ENCODE results near the gene ZNF410.

The ZNF410 gene

DNA sequence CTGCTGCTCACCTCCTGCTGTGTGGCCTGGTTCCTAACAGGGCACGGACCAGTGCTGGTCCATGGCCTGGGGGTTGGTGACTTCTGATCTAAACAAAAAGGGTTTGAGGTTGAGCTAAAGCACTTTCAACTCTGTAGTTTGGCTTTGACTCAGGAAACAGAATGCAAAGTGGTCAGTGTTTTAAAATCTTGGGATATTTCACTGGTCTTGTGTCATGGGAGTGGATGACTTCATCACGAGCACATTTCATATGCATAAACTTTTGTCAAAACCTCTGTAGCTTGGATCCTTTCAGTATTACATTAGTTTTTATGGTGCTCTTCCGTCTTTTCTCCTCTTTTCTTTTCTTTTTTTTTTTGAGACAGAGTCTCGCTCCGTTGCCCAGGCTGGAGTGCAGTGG, 37.7 kb downstream of the ZNF410 start:
- DNase-seq (ENCODE audit: low read depth): no peak
- no peaks in the 10 kb centered on the region for H3K9me3 ChIP-seq (ENCODE audit: control insufficient read depth, low read length)

DNA sequence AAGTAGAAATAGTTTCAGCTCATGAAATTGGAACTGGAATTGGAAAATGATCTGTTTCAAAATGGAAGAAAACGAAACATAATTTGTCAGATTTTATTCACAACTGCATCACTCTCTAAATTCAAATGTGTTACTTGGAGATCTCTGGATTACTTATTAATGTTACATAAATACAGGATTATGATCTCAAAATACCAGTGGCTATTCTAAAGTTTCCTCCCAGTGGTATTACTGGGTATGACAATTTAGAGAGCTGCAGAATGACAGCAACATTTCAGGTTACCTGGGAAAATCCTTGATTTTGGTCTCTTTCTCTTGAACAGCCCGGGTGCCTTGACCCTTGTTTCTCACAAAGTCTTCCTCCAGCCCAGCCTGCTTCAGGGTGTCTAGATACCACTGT, 49.0 kb downstream of the ZNF410 start:
- DNase-seq (ENCODE audit: low read depth): peak; percentile 27
- Histone ChIP-seq H3K36me3 (ENCODE audit: control insufficient read depth, insufficient read depth, low read length, severe bottlenecking) (peaks cover 61% of the 10 kb centered on the region), H3K9ac (ENCODE audit: low read length) (no peak overlapping the region), H3K9me3 (ENCODE audit: control insufficient read depth, low read length) (no peaks in the 10 kb centered on the region), H3K27me3 (replicated peaks; ENCODE audit: control insufficient read depth, insufficient read depth, low read length) (no peaks in the 10 kb centered on the region), H3K4me3 (ENCODE audit: low read length) (no peak overlapping the region), H3K4me1 (ENCODE audit: control insufficient read depth, insufficient read depth, low read length) (no peaks in the 10 kb centered on the region)

More for the DNA sequence above, 37.7 kb downstream of the ZNF410 start:
- Histone ChIP-seq H3K9ac (ENCODE audit: low read length) (no peak overlapping the region), H3K4me3 (ENCODE audit: low read length) (no peak overlapping the region), H3K27me3 (replicated peaks; ENCODE audit: control insufficient read depth, insufficient read depth, low read length) (no peaks in the 10 kb centered on the region), H3K36me3 (ENCODE audit: control insufficient read depth, insufficient read depth, low read length, severe bottlenecking) (peaks cover 95% of the 10 kb centered on the region), H3K4me1 (ENCODE audit: control insufficient read depth, insufficient read depth, low read length) (no peaks in the 10 kb centered on the region)

DNA sequence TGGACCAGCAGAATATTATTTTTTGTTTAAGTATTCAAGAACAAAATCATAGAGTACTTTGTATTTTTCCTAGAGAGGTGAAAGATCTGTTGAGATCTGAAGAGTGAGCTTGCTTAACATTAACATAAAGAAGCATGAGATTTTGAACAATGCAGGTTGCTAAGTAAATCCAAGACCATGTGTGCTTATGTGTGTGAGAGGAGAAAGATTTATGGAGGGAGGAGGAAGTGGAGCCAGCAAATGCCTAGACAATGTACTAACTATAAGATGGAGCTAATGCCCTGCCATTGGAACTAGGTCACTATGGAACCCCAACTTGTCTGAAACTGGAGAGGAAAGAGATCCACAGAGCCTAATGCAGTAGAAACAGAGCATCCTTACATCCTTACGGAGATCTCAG, 49.9 kb downstream of the ZNF410 start:
- H3K9ac ChIP-seq (ENCODE audit: low read length): no peak overlapping the region
- peaks cover 52% of the 10 kb centered on the region for H3K36me3 ChIP-seq (ENCODE audit: control insufficient read depth, insufficient read depth, low read length, severe bottlenecking)
- no peak for DNase-seq (ENCODE audit: low read depth)
- H3K4me1 ChIP-seq (ENCODE audit: control insufficient read depth, insufficient read depth, low read length): no peaks in the 10 kb centered on the region
- H3K27me3 ChIP-seq (replicated peaks; ENCODE audit: control insufficient read depth, insufficient read depth, low read length): no peaks in the 10 kb centered on the region
- H3K4me3 ChIP-seq (ENCODE audit: low read length): no peak overlapping the region
- no peaks in the 10 kb centered on the region for H3K9me3 ChIP-seq (ENCODE audit: control insufficient read depth, low read length)

DNA sequence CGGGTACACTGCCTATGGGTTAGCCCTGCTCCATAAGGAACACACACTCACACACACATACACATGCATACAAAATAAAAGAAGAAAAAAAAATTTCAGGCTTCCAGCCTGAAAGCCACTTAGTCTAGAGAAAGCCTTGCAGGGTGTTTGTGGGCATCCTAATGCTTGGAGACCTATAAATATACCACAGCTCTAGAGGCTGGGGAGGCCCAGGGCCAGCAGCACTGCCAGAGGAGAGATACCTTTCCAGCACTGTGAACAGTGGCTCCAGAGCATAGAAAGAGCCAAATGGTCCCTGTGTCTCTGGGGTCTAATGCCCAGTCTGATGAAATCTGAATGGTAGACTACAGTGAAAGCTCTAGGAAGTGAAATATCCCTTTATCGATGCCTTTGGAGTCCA, 50.4 kb downstream of the ZNF410 start:
- Histone ChIP-seq H3K36me3 (ENCODE audit: control insufficient read depth, insufficient read depth, low read length, severe bottlenecking) (peaks cover 48% of the 10 kb centered on the region), H3K27me3 (replicated peaks; ENCODE audit: control insufficient read depth, insufficient read depth, low read length) (no peaks in the 10 kb centered on the region), H3K4me3 (ENCODE audit: low read length) (no peak overlapping the region), H3K9ac (ENCODE audit: low read length) (no peak overlapping the region), H3K4me1 (ENCODE audit: control insufficient read depth, insufficient read depth, low read length) (no peaks in the 10 kb centered on the region), H3K9me3 (ENCODE audit: control insufficient read depth, low read length) (no peaks in the 10 kb centered on the region)
- DNase-seq (ENCODE audit: low read depth): no peak

DNA sequence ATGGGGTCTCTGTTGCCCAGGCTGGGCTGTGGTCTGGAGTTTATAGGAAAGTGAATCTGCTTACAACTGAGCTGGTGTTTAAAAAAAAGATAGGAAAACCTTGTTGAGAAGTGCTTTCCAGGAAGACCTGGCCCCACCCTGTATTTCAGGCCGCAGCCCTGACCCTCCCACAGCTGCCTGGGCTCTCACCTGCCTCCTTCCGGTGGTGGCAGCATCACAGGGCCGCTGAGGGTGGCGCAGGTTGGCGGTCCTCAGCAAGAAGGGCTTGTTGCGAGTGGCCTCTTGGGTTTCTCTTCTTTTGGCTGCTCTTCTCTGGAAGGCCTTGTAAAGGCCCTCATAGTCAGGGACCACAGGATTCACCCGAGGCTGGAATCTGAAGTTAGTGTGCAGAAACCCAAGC, 55.5 kb downstream of the ZNF410 start:
- no peak for DNase-seq (ENCODE audit: low read depth)
- no peak overlapping the region for H3K4me3 ChIP-seq (ENCODE audit: low read length)
- H3K9ac ChIP-seq (ENCODE audit: low read length): no peak overlapping the region
- peaks cover 10% of the 10 kb centered on the region for H3K4me1 ChIP-seq (ENCODE audit: control insufficient read depth, insufficient read depth, low read length)
- H3K9me3 ChIP-seq (ENCODE audit: control insufficient read depth, low read length): no peaks in the 10 kb centered on the region
- no peaks in the 10 kb centered on the region for H3K27me3 ChIP-seq (replicated peaks; ENCODE audit: control insufficient read depth, insufficient read depth, low read length)
- H3K36me3 ChIP-seq (ENCODE audit: control insufficient read depth, insufficient read depth, low read length, severe bottlenecking): peaks cover 28% of the 10 kb centered on the region

DNA sequence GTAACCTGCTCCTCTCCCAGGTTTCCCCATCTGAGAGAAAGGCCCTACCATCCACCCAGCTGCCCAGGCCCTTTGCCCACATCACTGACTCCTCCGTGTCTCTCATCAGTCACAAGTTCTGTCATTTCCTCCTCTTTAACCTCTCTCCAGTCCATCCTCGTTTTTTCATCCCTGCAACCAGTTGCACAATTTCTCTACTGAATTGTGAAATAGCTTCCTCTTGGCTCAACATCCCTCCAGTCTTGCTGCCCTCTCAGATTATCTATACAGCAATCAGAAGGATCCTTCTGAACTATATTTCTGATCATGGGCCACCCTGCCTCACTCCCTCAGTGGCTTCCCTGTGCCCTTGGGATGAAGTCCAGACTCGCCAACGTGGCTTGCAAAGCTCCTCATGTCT, 56.4 kb downstream of the ZNF410 start:
- peak; percentile 90 for DNase-seq (ENCODE audit: low read depth)
- no peak overlapping the region for H3K4me3 ChIP-seq (ENCODE audit: low read length)
- no peak overlapping the region for H3K9ac ChIP-seq (ENCODE audit: low read length)
- H3K9me3 ChIP-seq (ENCODE audit: control insufficient read depth, low read length): no peaks in the 10 kb centered on the region
- no peaks in the 10 kb centered on the region for H3K27me3 ChIP-seq (replicated peaks; ENCODE audit: control insufficient read depth, insufficient read depth, low read length)
- peaks cover 10% of the 10 kb centered on the region for H3K4me1 ChIP-seq (ENCODE audit: control insufficient read depth, insufficient read depth, low read length)
- peaks cover 21% of the 10 kb centered on the region for H3K36me3 ChIP-seq (ENCODE audit: control insufficient read depth, insufficient read depth, low read length, severe bottlenecking)

DNA sequence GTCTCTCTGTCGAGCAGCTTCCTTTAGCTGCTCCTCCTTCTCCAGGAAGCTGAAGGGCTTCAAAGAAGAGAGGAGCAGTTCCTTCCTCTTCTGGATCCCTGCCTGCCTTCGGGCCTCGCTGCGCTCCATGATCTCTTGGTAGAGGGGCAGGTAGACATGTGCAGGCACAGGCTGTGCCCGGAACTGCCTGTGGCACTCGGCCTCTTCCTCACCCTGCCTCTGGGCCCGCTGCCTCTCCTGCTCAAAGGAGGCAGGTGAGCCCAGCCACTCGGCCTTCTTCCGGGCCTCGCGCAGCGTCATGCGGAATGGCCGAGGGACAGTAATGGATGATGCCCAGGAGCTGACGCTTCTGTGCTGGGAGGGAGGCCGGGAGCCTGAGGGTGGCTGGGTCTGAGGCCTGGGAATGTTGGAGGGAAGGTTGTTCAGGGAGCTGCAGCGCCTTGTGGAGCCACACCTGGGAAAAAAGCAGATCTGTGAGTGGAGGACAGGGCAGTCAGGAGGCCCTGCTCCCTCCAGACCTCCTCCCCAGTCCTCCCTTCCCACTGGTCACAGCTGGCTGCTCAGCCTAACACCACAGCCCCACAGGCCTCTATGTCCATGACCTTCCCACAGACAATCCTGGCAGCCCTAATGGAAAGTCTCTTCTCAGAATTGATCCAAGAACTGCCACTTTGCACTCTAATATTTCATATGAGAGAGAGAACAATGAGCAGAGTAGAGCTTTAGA, 57.9 kb downstream of the ZNF410 start:
- H3K27me3 ChIP-seq (replicated peaks; ENCODE audit: control insufficient read depth, insufficient read depth, low read length): no peaks in the 10 kb centered on the region
- no peak overlapping the region for H3K4me3 ChIP-seq (ENCODE audit: low read length)
- DNase-seq (ENCODE audit: low read depth): no peak
- H3K4me1 ChIP-seq (ENCODE audit: control insufficient read depth, insufficient read depth, low read length): peaks cover 10% of the 10 kb centered on the region
- no peak overlapping the region for H3K9ac ChIP-seq (ENCODE audit: low read length)
- peaks cover 17% of the 10 kb centered on the region for H3K36me3 ChIP-seq (ENCODE audit: control insufficient read depth, insufficient read depth, low read length, severe bottlenecking)
- no peaks in the 10 kb centered on the region for H3K9me3 ChIP-seq (ENCODE audit: control insufficient read depth, low read length)

DNA sequence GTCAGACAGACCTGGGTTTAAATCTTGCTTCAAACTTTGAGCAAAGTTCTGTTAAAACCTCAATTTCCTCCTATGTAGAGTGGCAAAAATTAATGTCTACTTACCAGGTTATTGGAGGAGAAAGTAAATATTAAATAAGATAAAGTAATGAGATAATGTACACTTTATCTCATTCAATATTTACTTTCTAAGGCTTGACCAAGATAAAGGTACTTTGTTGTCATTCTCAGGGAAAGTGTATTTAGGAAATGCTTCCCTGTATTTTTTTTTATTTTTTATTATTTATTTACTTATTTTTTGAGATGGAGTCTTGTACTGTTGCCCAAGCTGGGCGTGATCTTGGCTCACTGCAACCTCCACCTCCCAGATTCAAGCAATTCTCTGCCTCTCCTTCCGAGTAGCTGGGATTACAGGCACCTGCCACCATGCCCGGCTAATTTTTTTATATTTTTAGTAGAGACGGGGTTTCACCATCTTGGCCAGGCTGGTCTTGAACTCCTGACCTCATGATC, 58.6 kb downstream of the ZNF410 start:
- H3K9me3 ChIP-seq (ENCODE audit: control insufficient read depth, low read length): no peaks in the 10 kb centered on the region
- H3K4me3 ChIP-seq (ENCODE audit: low read length): no peak overlapping the region
- no peaks in the 10 kb centered on the region for H3K27me3 ChIP-seq (replicated peaks; ENCODE audit: control insufficient read depth, insufficient read depth, low read length)
- H3K4me1 ChIP-seq (ENCODE audit: control insufficient read depth, insufficient read depth, low read length): peaks cover 10% of the 10 kb centered on the region
- no peak for DNase-seq (ENCODE audit: low read depth)
- H3K36me3 ChIP-seq (ENCODE audit: control insufficient read depth, insufficient read depth, low read length, severe bottlenecking): peaks cover 12% of the 10 kb centered on the region
- no peak overlapping the region for H3K9ac ChIP-seq (ENCODE audit: low read length)

DNA sequence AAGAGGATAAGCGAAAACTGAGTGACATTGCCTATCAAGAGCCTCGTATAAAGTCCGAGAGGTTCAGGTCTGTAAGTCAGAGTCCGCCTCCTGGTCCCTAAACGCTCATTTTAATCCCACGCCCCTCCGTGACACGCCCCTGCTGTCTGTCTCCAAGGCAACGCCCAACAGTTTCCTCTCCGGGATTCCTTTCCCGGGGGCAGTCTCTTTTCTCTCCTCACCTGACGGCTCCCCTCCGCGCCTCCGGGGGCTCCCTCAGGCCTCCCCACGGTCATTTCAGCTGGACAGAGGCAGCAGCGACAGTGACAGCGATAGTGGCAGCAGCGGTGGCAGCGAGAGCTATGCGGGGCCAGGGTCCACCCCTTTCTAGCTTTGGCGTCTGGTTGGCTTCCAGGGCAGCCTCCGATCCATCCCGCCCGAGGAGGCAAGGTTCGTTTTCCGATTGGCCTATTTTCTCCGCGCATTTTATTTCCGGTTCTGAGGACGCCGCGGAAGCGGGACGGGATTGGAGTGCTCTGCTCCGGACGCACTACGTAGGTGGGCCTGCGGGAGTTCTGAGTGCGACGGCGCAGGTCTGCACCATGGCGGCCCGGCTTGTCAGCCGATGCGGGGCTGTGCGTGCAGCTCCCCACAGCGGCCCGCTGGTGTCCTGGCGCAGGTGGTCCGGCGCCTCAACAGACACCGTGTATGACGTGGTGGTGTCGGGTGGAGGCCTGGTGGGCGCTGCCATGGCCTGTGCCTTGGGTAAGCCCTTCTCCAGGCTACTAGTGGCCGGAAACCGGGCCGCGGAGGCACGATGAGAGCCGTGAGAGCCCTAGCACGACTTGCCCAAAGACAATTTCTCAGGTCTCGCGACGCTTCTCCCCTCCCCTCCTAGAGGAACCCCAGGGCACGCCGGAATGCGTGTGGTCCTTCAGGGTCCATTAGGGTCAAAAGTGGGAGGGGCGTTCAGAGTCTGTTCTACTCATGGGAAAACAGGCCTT, 63.4 kb downstream of the ZNF410 start, which contains the start of the genes COQ6 and FAM161B:
COQ6 (plus strand) TSS at position 551 of the 983 bp plus-strand sequence; CDS start at position 582, 31 bp downstream.
FAM161B (minus strand) TSS at position 343 of the 983 bp plus-strand sequence; CDS start at position 275, 68 bp downstream.
- Histone ChIP-seq H3K27me3 (replicated peaks; ENCODE audit: control insufficient read depth, insufficient read depth, low read length) (no peaks in the 10 kb centered on the region), H3K9me3 (ENCODE audit: control insufficient read depth, low read length) (no peaks in the 10 kb centered on the region), H3K4me3 (ENCODE audit: low read length) (peak within 1 kb of the TSS; percentile 95), H3K9ac (ENCODE audit: low read length) (peak within 1 kb of the TSS; percentile 93), H3K4me1 (ENCODE audit: control insufficient read depth, insufficient read depth, low read length) (peaks cover 12% of the 10 kb centered on the region), H3K36me3 (ENCODE audit: control insufficient read depth, insufficient read depth, low read length, severe bottlenecking) (peaks cover 17% of the 10 kb centered on the region)
- DNase-seq (ENCODE audit: low read depth): peak; percentile 99

DNA sequence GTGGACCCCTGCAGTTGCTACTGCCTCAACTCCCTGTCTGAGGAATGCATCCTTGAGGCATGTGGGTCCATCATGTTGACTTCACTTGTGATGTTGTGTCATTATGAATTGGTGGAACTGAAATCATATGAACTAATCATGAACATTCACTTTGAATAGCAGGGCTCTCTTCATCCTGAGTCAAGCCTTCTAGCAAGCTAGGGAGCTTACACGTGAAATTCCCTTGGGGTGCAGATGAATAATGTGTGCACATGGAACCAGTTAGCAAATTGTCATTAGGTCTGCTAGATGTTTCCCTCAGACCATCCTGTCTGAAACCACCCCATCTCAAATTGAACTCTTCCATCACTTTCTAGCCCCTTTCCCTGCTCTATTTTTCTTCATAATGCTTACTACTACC, 67.1 kb downstream of the ZNF410 start:
- H3K4me1 ChIP-seq (ENCODE audit: control insufficient read depth, insufficient read depth, low read length): peaks cover 12% of the 10 kb centered on the region
- H3K4me3 ChIP-seq (ENCODE audit: low read length): no peak overlapping the region
- no peak for DNase-seq (ENCODE audit: low read depth)
- no peaks in the 10 kb centered on the region for H3K27me3 ChIP-seq (replicated peaks; ENCODE audit: control insufficient read depth, insufficient read depth, low read length)
- H3K9ac ChIP-seq (ENCODE audit: low read length): no peak overlapping the region
- no peaks in the 10 kb centered on the region for H3K9me3 ChIP-seq (ENCODE audit: control insufficient read depth, low read length)
- H3K36me3 ChIP-seq (ENCODE audit: control insufficient read depth, insufficient read depth, low read length, severe bottlenecking): peaks cover 46% of the 10 kb centered on the region

DNA sequence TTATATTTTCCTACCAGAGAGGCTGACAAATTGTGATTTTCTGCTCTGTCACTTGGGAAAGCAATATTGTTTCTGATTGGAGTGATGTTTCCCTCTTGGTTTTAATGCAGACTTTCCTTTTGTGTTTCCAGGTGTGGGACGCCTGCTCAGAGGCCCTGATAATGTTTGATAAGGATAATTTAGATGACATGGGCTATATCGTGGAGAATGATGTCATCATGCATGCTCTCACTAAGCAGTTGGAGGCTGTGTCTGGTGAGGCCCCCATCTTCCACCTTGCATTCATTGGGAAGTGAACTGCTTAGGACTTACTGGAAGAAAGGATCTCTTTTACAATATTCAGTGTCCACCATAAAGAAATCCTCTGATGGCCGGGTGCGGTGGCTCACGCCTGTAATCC, 69.0 kb downstream of the ZNF410 start:
- H3K4me1 ChIP-seq (ENCODE audit: control insufficient read depth, insufficient read depth, low read length): peaks cover 12% of the 10 kb centered on the region
- H3K36me3 ChIP-seq (ENCODE audit: control insufficient read depth, insufficient read depth, low read length, severe bottlenecking): peaks cover 65% of the 10 kb centered on the region
- no peak overlapping the region for H3K4me3 ChIP-seq (ENCODE audit: low read length)
- H3K9ac ChIP-seq (ENCODE audit: low read length): no peak overlapping the region
- no peaks in the 10 kb centered on the region for H3K9me3 ChIP-seq (ENCODE audit: control insufficient read depth, low read length)
- no peaks in the 10 kb centered on the region for H3K27me3 ChIP-seq (replicated peaks; ENCODE audit: control insufficient read depth, insufficient read depth, low read length)
- no peak for DNase-seq (ENCODE audit: low read depth)

Measured in adipocyte (in vitro differentiated cells).